Muscle of back (tissue), 11 donors: ENCODE measurements around the gene HCFC1. TPM values are rescaled to one million over a fixed set of nuclear protein-coding genes. Genes with fewer than 3 reads are reported as not detected.

Experiments
- DNase-seq, 3 donors: peaks; one replicate each; pipeline versions ENCODE4 v3.0.0 to v3.0.0-alpha.2; 2013
- polyA plus RNA-seq, 10 donors: library from polyadenylated mRNA; unstranded; fragments of 120-200 nt; gene quantifications; one replicate each; pipeline ENCODE4 v1.2.1, GENCODE V29; 2013; ENCODE audit not compliant: insufficient read length in 10 of 10

Gene HCFC1
- polyA plus RNA-seq, 10 donors, result 24.8 to 41.3 (median 32.2) TPM

- no peak for DNase-seq
These were observed 30.0 kb downstream of the HCFC1 start for GRCh38 chrX:153941336-153942252.

- DNase-seq, result no peak
These were observed 32.0 kb downstream of the HCFC1 start for GRCh38 chrX:153939573-153939972.

GRCh38 chrX:153938226-153938786 lies 33.3 kb downstream of the HCFC1 start:
- no peak for DNase-seq

- no peak for DNase-seq
These were observed 34.6 kb downstream of the HCFC1 start for GRCh38 chrX:153937056-153937455.

- DNase-seq, result no peak
These were observed 36.2 kb downstream of the HCFC1 start for GRCh38 chrX:153935326-153935851.

- peak; percentile 62 to 84 (median 83) for DNase-seq
These were observed 36.8 kb downstream of the HCFC1 start, which contains the start of gene NAA10 for GRCh38 chrX:153934762-153935325. Gene NAA10, minus strand, starts transcription at chrX:153935037. Its CDS starts 133 bp downstream, at chrX:153934904.

GRCh38 chrX:153934148-153934761 lies 37.4 kb downstream of the HCFC1 start:
- DNase-seq, result no peak

- no peak for DNase-seq
These were observed 37.9 kb downstream of the HCFC1 start for GRCh38 chrX:153933748-153934147.

GRCh38 chrX:153932220-153932915 lies 39.2 kb downstream of the HCFC1 start:
- no peak for DNase-seq

GRCh38 chrX:153931748-153932147 lies 39.9 kb downstream of the HCFC1 start:
- no peak for DNase-seq

- DNase-seq, result no peak
These were observed 40.5 kb downstream of the HCFC1 start for GRCh38 chrX:153931151-153931550.

GRCh38 chrX:153930011-153930910 lies 41.4 kb downstream of the HCFC1 start:
- DNase-seq, result no peak

- no peak for DNase-seq
These were observed 42.0 kb downstream of the HCFC1 start for GRCh38 chrX:153929576-153929975.

- DNase-seq, result no peak
These were observed 42.8 kb downstream of the HCFC1 start for GRCh38 chrX:153928846-153929245.

- DNase-seq, result peak; percentile 96 to 97 (median 97)
These were observed 43.5 kb downstream of the HCFC1 start for GRCh38 chrX:153927922-153928760.

GRCh38 chrX:153927672-153927921 lies 44.0 kb downstream of the HCFC1 start:
- no peak for DNase-seq

- DNase-seq, result peak in 2 of 3 donors; percentile 65 to 86
These were observed 44.6 kb downstream of the HCFC1 start for GRCh38 chrX:153926858-153927671.

- no peak for DNase-seq
These were observed 45.1 kb downstream of the HCFC1 start for GRCh38 chrX:153926552-153926857.
